CD4-positive, alpha-beta memory T cell (primary cell): ENCODE measurements around the gene TSHR. TPM values are rescaled to one million over a fixed set of nuclear protein-coding genes. Genes with fewer than 3 reads are reported as not detected.
A peak's percentile ranks its signal among the peaks of the same experiment; 100 is the strongest.

Source experiments
- CTCF ChIA-PET: fragments of 350-600 bp; sonication (Branson Sonifier 250); formaldehyde crosslinking; loops from one replicate; lab custom pipeline; 2021; ENCODE audit warnings: inconsistent platforms; ENCODE audit not compliant: partially characterized antibody; lab: Charles Lee
- POLR2A ChIA-PET: fragments of 350-600 bp; sonication (Branson Sonifier 250); formaldehyde crosslinking; loops from one replicate; lab custom pipeline; 2021; ENCODE audit not compliant: partially characterized antibody; lab: Charles Lee
- DNase-seq, 5 donors: peaks; one replicate each; pipeline versions ENCODE4 v3.0.0 to v3.0.0-alpha.2; 2020 to 2022; ENCODE audit warnings: mixed read lengths in 1 of 5
- H3K27ac ChIP-seq: one replicate; pipeline ENCODE4 v1.7.0; 2013; ENCODE audit warnings: low read depth, low read length
- H3K27me3 ChIP-seq: 2 replicates; pipeline ENCODE4 v1.7.0; 2013; ENCODE audit warnings: mild to moderate bottlenecking, low read length, moderate library complexity; ENCODE audit not compliant: insufficient read depth
- H3K36me3 ChIP-seq: 2 replicates; pipeline ENCODE4 v1.7.0; 2013; ENCODE audit warnings: mild to moderate bottlenecking, low read length, moderate library complexity; ENCODE audit not compliant: insufficient read depth
- H3K4me1 ChIP-seq: 2 replicates; pipeline ENCODE4 v1.7.0; 2013; ENCODE audit warnings: mild to moderate bottlenecking, low read length, moderate library complexity; ENCODE audit not compliant: insufficient read depth
- H3K4me3 ChIP-seq, 2 donors: one replicate each; pipeline ENCODE4 v1.7.0; 2013; ENCODE audit warnings: low read length in 2 of 2, mild to moderate bottlenecking in 1 of 2
- H3K9me3 ChIP-seq, 2 donors: one replicate each; pipeline ENCODE4 v1.7.0; 2013; ENCODE audit warnings: low read length in 2 of 2, control low read depth in 1 of 2; ENCODE audit not compliant: control insufficient read depth in 1 of 2
- H3K27ac Mint-ChIP-seq, 7 donors: one replicate each; pipeline ENCODE4 v1.8.0; 2020 to 2021; ENCODE audit warnings: mixed read lengths in 7 of 7, mild to moderate bottlenecking in 6 of 7, inconsistent platforms in 3 of 7, moderate library complexity in 3 of 7
- H3K27me3 Mint-ChIP-seq, 2 donors: one replicate each; pipeline ENCODE4 v1.8.0; 2020 to 2021; ENCODE audit warnings: mixed read lengths in 2 of 2
- H3K36me3 Mint-ChIP-seq, 2 donors: one replicate each; pipeline ENCODE4 v1.8.0; 2020 to 2021; ENCODE audit warnings: mixed read lengths in 2 of 2, inconsistent platforms in 1 of 2, mild to moderate bottlenecking in 1 of 2
- H3K4me1 Mint-ChIP-seq, 4 donors: one replicate each; pipeline ENCODE4 v1.8.0; 2020 to 2021; ENCODE audit warnings: mixed read lengths in 4 of 4, mild to moderate bottlenecking in 1 of 4
- H3K4me3 Mint-ChIP-seq, 8 donors: one replicate each; pipeline ENCODE4 v1.8.0; 2020 to 2021; ENCODE audit warnings: mixed read lengths in 8 of 8, mild to moderate bottlenecking in 7 of 8, moderate library complexity in 6 of 8, inconsistent platforms in 3 of 8
- H3K9me3 Mint-ChIP-seq, 8 donors: one replicate each; pipeline ENCODE4 v1.8.0; 2020 to 2021; ENCODE audit warnings: mixed read lengths in 8 of 8, mild to moderate bottlenecking in 5 of 8, inconsistent platforms in 3 of 8, moderate library complexity in 1 of 8
- intact Hi-C: fragments of 100-400 bp; cut with micrococcal nuclease; formaldehyde crosslinking; loops from one replicate; pipeline ENCODE4 v1.15.1; 2023
- polyA plus RNA-seq, 2 donors: library from polyadenylated mRNA; unstranded; fragments of 300-500 nt; fragmentation: Illumina TruSeq; gene quantifications; one replicate each; pipeline ENCODE4 v1.2.3, GENCODE V29; 2021
- total RNA-seq, 2 experiments: library from RNA; stranded (reverse); gene quantifications; one replicate each; pipeline ENCODE4 v1.2.3, GENCODE V29; 2021

TSHR gene
- total and polyA plus RNA-seq, 4 experiments from 2014 or later = 0.09 to 0.84 (median 0.30) TPM; not detected in 1

DNA sequence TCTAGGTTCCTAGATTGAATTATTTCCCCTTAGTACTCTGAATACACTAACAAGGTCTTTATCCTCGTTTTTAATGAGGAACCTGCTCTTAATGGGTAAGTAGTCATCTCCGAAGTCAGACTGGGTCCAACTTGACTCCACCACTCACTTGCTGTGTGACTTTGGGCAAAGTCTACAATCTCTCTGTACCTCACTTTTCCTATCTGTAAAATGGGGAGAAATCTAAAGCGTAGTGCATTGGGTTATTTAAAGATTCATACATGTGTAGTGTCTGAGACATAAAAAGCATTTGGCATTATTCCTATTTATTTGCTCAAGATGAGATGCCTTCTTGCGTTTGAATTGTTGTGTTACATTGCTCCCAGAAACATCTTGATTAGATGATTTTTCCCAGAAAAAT is 213.8 kb downstream of the TSHR start:
- Mint-ChIP-seq H3K9me3 (no peaks in the 10 kb centered on the region), H3K27ac (peak overlapping the region; percentile 81 to 98 (median 94)), H3K4me3 (peak overlapping the region; percentile 89 to 96 (median 92)), H3K27me3 (no peaks in the 10 kb centered on the region), H3K4me1 (peaks cover 14 to 33% (median 22%) of the 10 kb centered on the region in 4 donors), H3K36me3 (no peaks in the 10 kb centered on the region)
- intact Hi-C loops = no loop called here
- H3K9me3 ChIP-seq = no peaks in the 10 kb centered on the region
- H3K36me3 ChIP-seq = no peaks in the 10 kb centered on the region
- no peaks in the 10 kb centered on the region for H3K27me3 ChIP-seq
- POLR2A ChIA-PET = interaction anchor here (1.0 to 3.6 kb wide), 8 partner anchors 9 to 364 kb away, joined by 3 to 49 read pairs (median 7); partner anchors contain the start of genes CEP128, GTF2A1 and SEL1L
- peaks cover 16% of the 10 kb centered on the region for H3K4me1 ChIP-seq
- H3K27ac ChIP-seq = peak overlapping the region; percentile 55
- H3K4me3 ChIP-seq = peak overlapping the region in 1 of 2 donors; percentile 94
- CTCF ChIA-PET = interaction anchor here (1.1 to 4.4 kb wide), 15 partner anchors 10 to 362 kb away, joined by 3 to 47 read pairs (median 11); partner anchors contain the start of gene TSHR
- no peak for DNase-seq

DNA sequence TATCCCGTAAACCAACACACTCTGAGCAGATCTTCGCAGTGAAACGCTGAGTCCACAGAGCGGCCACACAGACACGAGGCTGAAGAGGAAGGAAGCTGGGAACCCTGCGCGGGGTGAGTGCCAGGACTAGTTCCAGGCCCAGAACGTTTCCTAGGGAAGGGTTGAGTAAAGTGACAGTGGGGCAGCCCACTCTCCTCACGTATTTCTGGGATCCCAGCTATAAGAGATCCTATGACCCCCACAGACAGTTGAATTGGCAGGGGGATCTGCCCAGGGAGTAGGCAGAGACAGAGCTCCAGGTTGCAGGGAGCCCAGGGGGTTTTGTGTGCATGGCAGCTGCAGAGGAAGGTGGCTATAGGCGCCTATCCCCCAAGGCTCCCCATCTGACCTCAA is 214.3 kb downstream of the TSHR start:
- intact Hi-C loops = loop anchor here (1.0 to 5.0 kb wide), 5 partner anchors 50 to 293 kb away; no protein-coding TSS in a partner anchor
- DNase-seq = peak in 1 of 5 donors; percentile 6
- ChIA-PET CTCF (interaction anchor here (0.7 to 4.4 kb wide), 25 partner anchors 10 to 362 kb away, joined by 3 to 47 read pairs (median 7); partner anchors contain the start of genes GTF2A1 and TSHR), POLR2A (interaction anchor here (0.9 to 3.6 kb wide), 12 partner anchors 9 to 364 kb away, joined by 3 to 49 read pairs (median 6); partner anchors contain the start of genes CEP128, GTF2A1, SEL1L and TSHR)
- no peaks in the 10 kb centered on the region for H3K36me3 ChIP-seq
- H3K4me1 ChIP-seq = peaks cover 16% of the 10 kb centered on the region
- Mint-ChIP-seq H3K27ac (peak overlapping the region; percentile 81 to 98 (median 94)), H3K4me1 (peaks cover 16 to 30% (median 22%) of the 10 kb centered on the region in 4 donors), H3K9me3 (no peaks in the 10 kb centered on the region), H3K27me3 (no peaks in the 10 kb centered on the region), H3K36me3 (no peaks in the 10 kb centered on the region), H3K4me3 (peak overlapping the region; percentile 89 to 96 (median 92))
- H3K4me3 ChIP-seq = peak overlapping the region; percentile 47 to 94
- peak overlapping the region; percentile 55 for H3K27ac ChIP-seq
- H3K27me3 ChIP-seq = no peaks in the 10 kb centered on the region
- no peaks in the 10 kb centered on the region for H3K9me3 ChIP-seq

DNA sequence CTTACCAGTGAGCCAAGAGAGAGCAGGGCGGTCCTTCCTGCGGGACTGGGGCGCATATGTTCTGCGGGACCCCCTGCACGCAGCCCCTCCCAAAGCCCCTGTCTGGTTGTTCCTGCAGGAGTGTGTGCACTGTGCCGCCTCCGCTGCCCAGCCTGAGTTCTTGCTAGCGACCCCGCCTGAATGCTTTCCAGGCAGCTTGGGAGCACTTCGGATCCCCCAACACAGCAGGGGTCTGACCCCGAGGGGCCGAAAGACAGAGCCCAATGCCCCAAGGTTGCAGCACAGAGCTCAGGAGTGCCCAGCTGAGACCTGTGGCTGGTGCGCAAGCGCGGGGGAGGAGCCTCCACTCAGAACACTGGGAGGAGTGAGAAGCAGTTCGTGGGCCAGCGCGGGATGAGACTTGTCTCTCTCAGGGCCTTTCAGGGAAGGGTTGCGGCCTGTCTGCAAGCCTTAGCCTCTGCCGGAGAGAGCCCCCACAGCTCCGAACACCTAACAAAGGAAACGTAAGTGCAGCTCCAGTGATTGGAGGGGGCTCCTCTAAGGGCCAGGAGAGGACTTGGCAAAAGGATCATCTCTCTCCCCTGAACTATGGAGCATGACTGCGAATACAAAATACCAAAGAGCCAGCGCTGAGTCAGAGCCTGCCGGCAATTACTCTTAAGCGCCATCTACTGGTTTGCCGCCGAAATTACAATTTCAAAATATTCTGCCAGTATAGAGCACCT is 214.8 kb downstream of the TSHR start:
- Histone ChIP-seq H3K27me3 (no peaks in the 10 kb centered on the region), H3K36me3 (no peaks in the 10 kb centered on the region), H3K4me1 (peaks cover 16% of the 10 kb centered on the region), H3K9me3 (no peaks in the 10 kb centered on the region), H3K4me3 (peak overlapping the region; percentile 47 to 94), H3K27ac (peak overlapping the region; percentile 55)
- Mint-ChIP-seq H3K27me3 (no peaks in the 10 kb centered on the region), H3K9me3 (no peaks in the 10 kb centered on the region), H3K4me1 (peaks cover 16 to 30% (median 22%) of the 10 kb centered on the region in 4 donors), H3K4me3 (peak overlapping the region; percentile 89 to 96 (median 92)), H3K36me3 (no peaks in the 10 kb centered on the region), H3K27ac (peak overlapping the region; percentile 81 to 98 (median 94))
- CTCF ChIA-PET = interaction anchor here (0.7 to 4.4 kb wide), 29 partner anchors 10 to 361 kb away, joined by 3 to 47 read pairs (median 7); partner anchors contain the start of genes GTF2A1 and TSHR
- intact Hi-C loops = loop anchor here (1.0 to 5.0 kb wide), 5 partner anchors 49 to 292 kb away; no protein-coding TSS in a partner anchor
- DNase-seq = peak; percentile 90 to 92 (median 91)
- POLR2A ChIA-PET = interaction anchor here (0.7 to 3.6 kb wide), 14 partner anchors 8 to 363 kb away, joined by 3 to 49 read pairs (median 5); partner anchors contain the start of genes CEP128, GTF2A1, SEL1L and TSHR

DNA sequence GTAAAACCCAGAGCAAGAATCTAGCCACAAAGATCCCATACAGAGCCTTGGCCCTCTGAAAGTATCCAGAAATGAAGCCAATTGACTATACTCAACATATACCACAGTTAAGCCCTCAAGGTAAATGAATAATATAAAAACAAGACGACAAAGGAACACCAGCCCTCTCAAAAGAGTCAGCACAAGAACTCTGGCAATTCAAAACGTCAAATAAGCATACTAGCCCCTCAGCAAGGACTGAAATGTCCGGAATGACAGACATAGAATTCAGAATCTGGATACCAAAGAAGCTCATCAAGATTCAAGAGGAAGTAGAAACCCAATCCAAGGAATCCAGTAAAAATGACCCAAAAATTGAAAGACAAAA is 215.4 kb downstream of the TSHR start:
- Mint-ChIP-seq H3K9me3 (no peaks in the 10 kb centered on the region), H3K27ac (peak overlapping the region; percentile 81 to 98 (median 94)), H3K4me1 (peaks cover 16 to 30% (median 22%) of the 10 kb centered on the region in 4 donors), H3K4me3 (peak overlapping the region in 7 of 8 donors; percentile 89 to 96 (median 91)), H3K27me3 (no peaks in the 10 kb centered on the region), H3K36me3 (no peaks in the 10 kb centered on the region)
- H3K27ac ChIP-seq = peak overlapping the region; percentile 55
- intact Hi-C loops = loop anchor here (1.0 to 5.0 kb wide), 5 partner anchors 48 to 291 kb away; no protein-coding TSS in a partner anchor
- POLR2A ChIA-PET = interaction anchor here (0.7 to 3.6 kb wide), 12 partner anchors 8 to 363 kb away, joined by 3 to 49 read pairs (median 6); partner anchors contain the start of genes CEP128, GTF2A1, SEL1L and TSHR
- no peak for DNase-seq
- no peaks in the 10 kb centered on the region for H3K9me3 ChIP-seq
- no peaks in the 10 kb centered on the region for H3K27me3 ChIP-seq
- peak overlapping the region in 1 of 2 donors; percentile 94 for H3K4me3 ChIP-seq
- H3K4me1 ChIP-seq = peaks cover 16% of the 10 kb centered on the region
- H3K36me3 ChIP-seq = no peaks in the 10 kb centered on the region
- CTCF ChIA-PET = interaction anchor here (0.7 to 4.4 kb wide), 24 partner anchors 9 to 361 kb away, joined by 3 to 47 read pairs (median 7); partner anchors contain the start of genes GTF2A1 and TSHR

DNA sequence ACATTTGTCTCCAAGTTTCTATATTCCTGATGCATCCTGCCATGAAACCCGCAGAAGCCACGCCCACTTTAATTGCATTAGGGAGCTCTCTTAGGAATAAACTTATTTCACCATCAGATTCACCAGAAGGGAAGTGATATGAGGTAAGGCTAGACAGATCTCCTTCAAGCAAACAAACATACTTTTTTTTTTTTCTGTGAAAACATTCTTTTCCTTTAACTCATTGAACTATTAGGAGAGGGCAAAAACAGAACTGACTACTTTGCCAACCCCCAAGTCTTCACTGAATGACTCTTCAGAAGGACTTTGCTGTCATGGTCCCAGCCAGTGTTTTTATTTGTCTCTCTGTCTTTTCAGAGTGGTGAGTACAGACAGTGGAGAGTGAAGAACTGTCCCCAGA is 216.9 kb downstream of the TSHR start:
- no peaks in the 10 kb centered on the region for H3K27me3 Mint-ChIP-seq
- intact Hi-C loops = loop anchor here (5.0 kb wide), 1 partner anchor 290 kb away; no protein-coding TSS in a partner anchor
- H3K36me3 Mint-ChIP-seq = no peaks in the 10 kb centered on the region
- Histone ChIP-seq H3K36me3 (no peaks in the 10 kb centered on the region), H3K9me3 (no peaks in the 10 kb centered on the region), H3K27ac (no peak overlapping the region), H3K4me3 (no peak overlapping the region), H3K27me3 (no peaks in the 10 kb centered on the region), H3K4me1 (peaks cover 26% of the 10 kb centered on the region)
- H3K4me3 Mint-ChIP-seq = no peak overlapping the region
- H3K27ac Mint-ChIP-seq = peak overlapping the region in 1 of 7 donors; percentile 62
- ChIA-PET POLR2A (interaction anchor here (3.6 kb wide), 1 partner anchor 49 kb away, joined by 49 read pairs; the partner anchor contains the start of gene GTF2A1), CTCF (interaction anchor here (0.8 to 4.4 kb wide), 9 partner anchors 9 to 204 kb away, joined by 3 to 47 read pairs (median 7); no protein-coding TSS in a partner anchor)
- H3K9me3 Mint-ChIP-seq = no peaks in the 10 kb centered on the region
- peaks cover 16 to 41% (median 31%) of the 10 kb centered on the region in 4 donors for H3K4me1 Mint-ChIP-seq
- DNase-seq = no peak

DNA sequence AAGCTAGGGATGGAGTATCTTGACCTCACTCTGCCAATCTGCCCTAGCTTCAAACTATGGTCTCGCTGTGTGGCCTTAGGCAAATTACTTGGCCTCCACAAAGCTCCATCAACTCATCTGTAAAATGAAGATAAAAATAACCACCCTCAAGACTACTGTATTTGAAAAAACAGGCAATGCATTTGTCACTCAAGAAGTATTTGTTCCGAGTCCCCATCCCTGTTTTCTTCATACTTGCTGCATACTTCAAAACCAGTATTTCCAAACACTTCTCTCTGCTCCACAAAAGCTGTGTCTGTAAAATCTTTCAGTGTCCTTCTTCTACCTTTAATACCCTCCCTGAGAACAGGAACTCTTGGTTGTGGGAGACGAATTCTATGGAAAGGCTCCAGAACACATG is 217.5 kb downstream of the TSHR start:
- Mint-ChIP-seq H3K27me3 (no peaks in the 10 kb centered on the region), H3K4me1 (peaks cover 16 to 46% (median 35%) of the 10 kb centered on the region in 4 donors), H3K4me3 (no peak overlapping the region), H3K27ac (peak overlapping the region in 2 of 7 donors; percentile 62 to 70), H3K9me3 (no peaks in the 10 kb centered on the region), H3K36me3 (no peaks in the 10 kb centered on the region)
- Histone ChIP-seq H3K4me1 (peaks cover 30% of the 10 kb centered on the region), H3K4me3 (no peak overlapping the region), H3K27me3 (no peaks in the 10 kb centered on the region), H3K27ac (no peak overlapping the region), H3K9me3 (no peaks in the 10 kb centered on the region), H3K36me3 (no peaks in the 10 kb centered on the region)
- POLR2A ChIA-PET = interaction anchor here (3.6 kb wide), 1 partner anchor 49 kb away, joined by 49 read pairs; the partner anchor contains the start of gene GTF2A1
- no peak for DNase-seq
- intact Hi-C loops = loop anchor here (5.0 kb wide), 1 partner anchor 289 kb away; no protein-coding TSS in a partner anchor
- CTCF ChIA-PET = interaction anchor here (1.0 to 4.4 kb wide), 8 partner anchors 9 to 186 kb away, joined by 3 to 47 read pairs (median 6); no protein-coding TSS in a partner anchor
